ENCODE measurements around the gene PTPRJ.

Gene PTPRJ

GRCh38 chr11:47994417-47994816 lies 14.1 kb downstream of the PTPRJ start:
- no peak for DNase-seq (ENCODE audit: low read depth in 2 of 2)

- no peak for DNase-seq (ENCODE audit: low read depth in 2 of 2)
Measured at GRCh38 chr11:47995360-47995769, 15.0 kb downstream of the PTPRJ start.

- no peak for DNase-seq (ENCODE audit: low read depth in 2 of 2)
Measured at GRCh38 chr11:47997063-47998053, 17.0 kb downstream of the PTPRJ start.

GRCh38 chr11:47998345-47998732 lies 18.0 kb downstream of the PTPRJ start:
- DNase-seq (ENCODE audit: low read depth in 2 of 2), result no peak

- DNase-seq (ENCODE audit: low read depth in 2 of 2), result no peak
Measured at GRCh38 chr11:47998733-47999359, 18.5 kb downstream of the PTPRJ start.

- no peak for DNase-seq (ENCODE audit: low read depth in 2 of 2)
Measured at GRCh38 chr11:48000432-48000831, 20.1 kb downstream of the PTPRJ start.

GRCh38 chr11:48001438-48002021 lies 21.2 kb downstream of the PTPRJ start:
- peak in 1 of 2 donors; percentile 69 for DNase-seq (ENCODE audit: low read depth in 2 of 2)

- DNase-seq (ENCODE audit: low read depth in 2 of 2), result no peak
Measured at GRCh38 chr11:48002561-48002960, 22.2 kb downstream of the PTPRJ start.

- DNase-seq (ENCODE audit: low read depth in 2 of 2), result no peak
Measured at GRCh38 chr11:48003926-48004325, 23.6 kb downstream of the PTPRJ start.

- DNase-seq (ENCODE audit: low read depth in 2 of 2), result no peak
Measured at GRCh38 chr11:48004456-48004855, 24.1 kb downstream of the PTPRJ start.

- peak in 1 of 2 donors; percentile 37 for DNase-seq (ENCODE audit: low read depth in 2 of 2)
Measured at GRCh38 chr11:48005136-48005535, 24.8 kb downstream of the PTPRJ start.

GRCh38 chr11:48005831-48006270 lies 25.5 kb downstream of the PTPRJ start:
- DNase-seq (ENCODE audit: low read depth in 2 of 2), result no peak

- DNase-seq (ENCODE audit: low read depth in 2 of 2), result no peak
Measured at GRCh38 chr11:48006301-48006992, 26.1 kb downstream of the PTPRJ start.

- DNase-seq (ENCODE audit: low read depth in 2 of 2), result no peak
Measured at GRCh38 chr11:48007677-48008076, 27.3 kb downstream of the PTPRJ start.

- peak in 1 of 2 donors; percentile 43 for DNase-seq (ENCODE audit: low read depth in 2 of 2)
Measured at GRCh38 chr11:48008951-48009270, 28.6 kb downstream of the PTPRJ start.

GRCh38 chr11:48011102-48011797 lies 30.9 kb downstream of the PTPRJ start:
- no peak for DNase-seq (ENCODE audit: low read depth in 2 of 2)

GRCh38 chr11:48011798-48012391 lies 31.5 kb downstream of the PTPRJ start:
- DNase-seq (ENCODE audit: low read depth in 2 of 2), result no peak

- DNase-seq (ENCODE audit: low read depth in 2 of 2), result no peak
Measured at GRCh38 chr11:48013269-48013901, 33.0 kb downstream of the PTPRJ start.

- no peak for DNase-seq (ENCODE audit: low read depth in 2 of 2)
Measured at GRCh38 chr11:48014917-48015316, 34.6 kb downstream of the PTPRJ start.

- no peak for DNase-seq (ENCODE audit: low read depth in 2 of 2)
Measured at GRCh38 chr11:48017105-48017830, 36.9 kb downstream of the PTPRJ start.

Data from stimulated activated CD4-positive, alpha-beta T cell treated with anti-CD3 and anti-CD28 coated beads, Interleukin-1b, Interleukin-23, amount 100 ng/mL, for 4 hours (primary cell).